K562 (cell line): ENCODE data around the gene LGALS16. TPM values are rescaled to one million over a fixed set of nuclear protein-coding genes. Genes with fewer than 3 reads are reported as not detected.

Experiments used
- ATAC-seq: fragments of 200-7000 bp; cut with Tn5 transposase; 3 replicates; pipeline ENCODE4 v1.9.1; 2020; ENCODE audit warnings: moderate library complexity
- BruUV-seq: library from RNA; stranded (reverse); fragments of 400-500 nt; replicated peaks from 2 replicates; lab custom pipeline; 2021; lab: Mats Ljungman, UMichigan
- CTCF ChIA-PET: fragments of 300-600 bp; formaldehyde crosslinking; extraction: SDS; loops from one replicate; lab custom pipeline; 2021; ENCODE audit warnings: low intra/inter-chr PET ratio; lab: Yijun Ruan, JAX
- POLR2A ChIA-PET: fragments of 300-600, 350-650 bp; sonication (Branson Sonifier 250); formaldehyde crosslinking; extraction: SDS; loops from one replicate; lab custom pipeline; 2021; ENCODE audit warnings: antibody characterized with exemption, inconsistent platforms; lab: Yijun Ruan, JAX
- DNase-seq, 4 experiments: peaks; one replicate each; pipeline versions ENCODE4 v3.0.0 to v3.0.0-alpha.2; 2011 to 2018; ENCODE audit warnings: low spot score in 3 of 4, mixed read lengths in 3 of 4; ENCODE audit errors: extremely low read depth in 1 of 4
- FAIRE-seq: peaks from 2 replicates; lab custom pipeline; 2011; peaks lifted over from hg19 to GRCh38; lab: Jason Lieb, UNC
- H2AFZ ChIP-seq: 2 replicates; pipeline ENCODE4 v1.6.0; 2011; ENCODE audit warnings: low read depth, low read length, control low read depth, inconsistent platforms
- H3K27ac ChIP-seq: fragments of 200-600 bp; 3 replicates; pipeline ENCODE4 v1.8.0; 2011; ENCODE audit warnings: low read depth, mild to moderate bottlenecking, control low read depth, inconsistent platforms, low read length, moderate library complexity, mixed read lengths; ENCODE audit errors: extremely low read depth
- H3K27me3 ChIP-seq, 2 experiments: fragments of 300-600 bp in 1 of 2; 2 replicates in 1 of 2; 3 replicates in 1 of 2; pipeline versions ENCODE4 v1.6.0 to v1.8.0; 2011; ENCODE audit warnings: inconsistent platforms in 2 of 2, low read length in 2 of 2, mild to moderate bottlenecking in 1 of 2, mixed read lengths in 1 of 2, moderate library complexity in 1 of 2; ENCODE audit not compliant: control insufficient read depth in 2 of 2, insufficient read depth in 2 of 2
- H3K36me3 ChIP-seq: fragments of 300-600 bp; 3 replicates; pipeline ENCODE4 v1.8.0; 2011; ENCODE audit warnings: mild to moderate bottlenecking, low read length, inconsistent platforms; ENCODE audit not compliant: control insufficient read depth, insufficient read depth
- H3K4me1 ChIP-seq, 2 experiments: fragments of 200-600 bp in 1 of 2; replicated peaks in 1 of 2; 2 replicates in 1 of 2; 3 replicates in 1 of 2; pipeline versions ENCODE4 v1.5.1 to v1.8.0; 2011; ENCODE audit warnings: inconsistent platforms in 2 of 2, low read length in 2 of 2, mild to moderate bottlenecking in 1 of 2, mixed read lengths in 1 of 2, moderate library complexity in 1 of 2; ENCODE audit not compliant: control insufficient read depth in 2 of 2, insufficient read depth in 2 of 2
- H3K4me2 ChIP-seq: 2 replicates; pipeline ENCODE4 v1.6.1; 2011; ENCODE audit warnings: low read length, control low read depth, inconsistent platforms, mixed read lengths; ENCODE audit not compliant: insufficient read depth
- H3K4me3 ChIP-seq: fragments of 200-600 bp; sonication (generic), shearing (Covaris generic); 2 replicates; pipeline ENCODE4 v1.5.1; 2016; ENCODE audit warnings: control low read depth, inconsistent platforms
- H3K79me2 ChIP-seq: fragments of 200-600 bp; 3 replicates; pipeline ENCODE4 v1.8.0; 2011; ENCODE audit warnings: low read length, inconsistent platforms; ENCODE audit not compliant: control insufficient read depth, insufficient read depth
- H3K9ac ChIP-seq, 2 experiments: 2 replicates each; pipeline versions ENCODE4 v1.6.0 to v1.6.1; 2011; ENCODE audit warnings: low read depth in 2 of 2, low read length in 2 of 2, control low read depth in 1 of 2, inconsistent platforms in 1 of 2, mild to moderate bottlenecking in 1 of 2, mixed read lengths in 1 of 2; ENCODE audit not compliant: insufficient read depth in 1 of 2
- H3K9me1 ChIP-seq: one replicate; pipeline ENCODE4 v1.6.0; 2011; ENCODE audit warnings: inconsistent platforms, mild to moderate bottlenecking, low read length, moderate library complexity; ENCODE audit not compliant: control insufficient read depth, insufficient read depth
- H3K9me3 ChIP-seq: replicated peaks from 2 replicates; pipeline ENCODE4 v1.5.1; 2011; ENCODE audit warnings: low read depth, low read length, inconsistent platforms; ENCODE audit not compliant: control insufficient read depth, insufficient read depth
- H4K20me1 ChIP-seq: replicated peaks from 2 replicates; pipeline ENCODE4 v1.6.1; 2011; ENCODE audit warnings: low read length, inconsistent platforms, mixed read lengths; ENCODE audit not compliant: control insufficient read depth, insufficient read depth
- ADNP ChIP-seq: fragments of 200-800 bp; sonication (Bioruptor generic); IDR thresholded peaks from 2 replicates; pipeline ENCODE4 v1.6.1; 2016; ENCODE audit warnings: missing genetic modification characterization, missing compliant biosample characterization
- CREM ChIP-seq: IDR thresholded peaks from 2 replicates; pipeline ENCODE4 v1.6.1; 2014; ENCODE audit warnings: antibody characterized with exemption, low read depth
- GATA2 ChIP-seq: sonication (generic); formaldehyde crosslinking; IDR thresholded peaks from 2 replicates; pipeline ENCODE4 v1.4.0; 2020; ENCODE audit warnings: mild to moderate bottlenecking, missing genetic modification reagents
- ZNF445 ChIP-seq: fragments of 250-450 bp; sonication (Bioruptor Pico); IDR thresholded peaks from 2 replicates; pipeline ENCODE4 v1.4.0; 2020; ENCODE audit warnings: low read depth, mild to moderate bottlenecking, moderate library complexity
- WGBS: fragments of 100-300 bp; shearing (Covaris generic); methylation state at CpG from one replicate; pipeline ENCODE4 v1.1.6; 2016; ENCODE audit warnings: low coverage, mixed read lengths; ENCODE audit not compliant: insufficient coverage; ENCODE audit errors: missing lambda C conversion rate; 5-methylcytosine and 5-hydroxymethylcytosine counted together
- in situ Hi-C: fragments of 300-500 bp; cut with MboI; formaldehyde crosslinking; loops from 4 replicates; pipeline ENCODE4 v1.15.0; 2018; ENCODE audit warnings: inconsistent platforms, mixed read lengths
- intact Hi-C: fragments of 100-400 bp; cut with micrococcal nuclease; formaldehyde crosslinking; loops from 2 replicates; pipeline ENCODE4 v1.14.2; 2022
- polyA plus RNA-seq, 8 experiments: library from polyadenylated mRNA; depleted of rRNA in 4 of 8; stranded (reverse) in 5 of 8; unstranded in 3 of 8; fragments of >200 nt; fragmentation: Nextera tagmentation in 2 of 8; fragmentation: Illumina TruSeq in 1 of 8; extraction: Ambion mirVana in 2 of 8; extraction: Trizol in 1 of 8; gene quantifications; 2 replicates each; pipeline versions ENCODE4 v1.2.1 to v1.2.3, GENCODE V29; 2011 to 2014; ENCODE audit warnings: inconsistent platforms in 1 of 8, missing spikeins in 1 of 8
- total RNA-seq, 7 experiments: library from RNA; depleted of rRNA in 6 of 7; stranded (reverse); fragments of >200 nt in 6 of 7; fragmentation: Illumina TruSeq in 2 of 7; extraction: Trizol in 2 of 7; gene quantifications; 2 replicates each; pipeline versions ENCODE4 v1.2.1 to v1.2.3, GENCODE V29; 2011 to 2021; ENCODE audit warnings: low replicate concordance in 1 of 7
- TF ChIP-seq, protein P1 (sequence below), 2 experiments: fragments of 450-650 bp; formaldehyde crosslinking in 1 of 2; IDR thresholded peaks; 2 replicates each; pipeline versions ENCODE4 v1.4.0 to v1.6.1; 2014 to 2020; ENCODE audit warnings: mild to moderate bottlenecking in 2 of 2, borderline replicate concordance in 1 of 2, low read depth in 1 of 2

LGALS16 gene
- total and polyA plus RNA-seq, 9 of the 15 experiments (the other 6 are each of a cell fraction or from before 2014, with no cell fraction given), result not detected

DNA sequence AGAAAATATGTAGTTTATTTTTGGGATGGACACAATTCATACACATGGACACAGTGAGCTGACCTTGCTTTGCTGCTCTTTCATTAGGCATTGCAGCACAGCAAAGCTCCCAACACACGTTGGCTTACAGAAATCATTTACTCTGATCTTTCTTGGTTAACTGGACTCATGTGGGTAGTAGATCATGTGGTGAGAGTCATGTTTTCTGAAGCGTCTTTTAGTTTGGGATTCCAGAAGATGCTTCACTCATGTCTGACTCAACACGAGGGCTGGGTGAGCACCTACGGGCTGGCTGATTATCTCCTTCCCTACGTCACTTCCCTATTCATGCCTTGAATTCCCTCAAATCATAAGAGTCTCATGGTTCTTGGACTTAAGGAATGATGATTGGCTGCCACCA is 12.1 kb upstream of the LGALS16 start:
- 0% methylated on average over 5 of the region's 5 CpGs for WGBS
- H3K79me2 ChIP-seq, result no peaks in the 10 kb centered on the region
- no peak overlapping the region for H3K27ac ChIP-seq
- no peak overlapping the region for H3K4me2 ChIP-seq
- no peak overlapping the region for H3K4me3 ChIP-seq
- no peaks in the 10 kb centered on the region for H3K9me1 ChIP-seq
- 0 out of 2 replicates have a peak, but pooled peaks have one; percentile 16 for TF ChIP-seq CREM
- TF ChIP-seq ADNP (tag), result no peak
- H3K9me3 ChIP-seq, result no peaks in the 10 kb centered on the region
- H3K9ac ChIP-seq, result no peak overlapping the region
- no peak for FAIRE-seq
- BruUV-seq, result no TSS peak
- H4K20me1 ChIP-seq, result no peaks in the 10 kb centered on the region
- no peak overlapping the region for H2AFZ ChIP-seq
- intact Hi-C loops, result no loop called here
- CTCF ChIA-PET, result no interaction called here
- POLR2A ChIA-PET, result interaction anchor here (0.6 kb wide), 1 partner anchor 13 kb away, joined by 3 read pairs; no protein-coding TSS in a partner anchor
- H3K27me3 ChIP-seq, result peaks cover 0 to 9% of the 10 kb centered on the region in 2 experiments; a peak in 1 of 5 replicates
- H3K4me1 ChIP-seq, result no peaks in the 10 kb centered on the region
- H3K36me3 ChIP-seq, result no peaks in the 10 kb centered on the region
- in situ Hi-C loops, result no loop called here
- no peak for ATAC-seq
- DNase-seq, result no peak

DNA sequence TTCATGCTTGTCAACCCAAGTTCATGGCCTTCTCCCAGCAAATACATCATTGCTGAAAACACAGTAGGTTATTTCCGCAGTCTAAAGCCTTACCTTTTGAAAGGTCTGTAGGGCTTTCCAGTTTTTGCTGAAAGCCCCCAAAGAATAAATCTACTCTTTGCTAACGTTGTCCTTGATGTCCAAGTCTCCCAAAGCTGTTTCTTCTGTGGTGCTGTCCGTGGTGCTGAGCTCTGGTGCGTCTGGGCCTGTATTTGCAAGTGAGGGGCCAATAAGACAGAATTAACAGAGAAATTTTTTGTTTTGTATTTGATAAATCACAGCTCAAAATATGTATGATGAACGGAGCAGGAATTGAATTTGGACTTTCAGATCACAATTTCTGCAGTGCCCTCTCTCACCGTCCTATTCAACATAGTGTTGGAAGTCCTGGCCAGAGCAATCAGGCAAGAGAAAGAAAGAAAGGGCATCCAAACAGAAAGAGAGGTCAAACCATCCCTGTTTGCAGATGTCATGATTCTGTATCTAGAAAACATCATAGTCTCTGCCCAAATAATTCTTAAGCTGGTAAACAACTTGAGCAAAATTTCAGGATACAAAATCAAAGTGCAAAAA is 9.8 kb upstream of the LGALS16 start:
- POLR2A ChIA-PET, result interaction anchor here (0.7 kb wide), 1 partner anchor 774 kb away, joined by 3 read pairs; no protein-coding TSS in a partner anchor
- FAIRE-seq, result peak; percentile 52
- H3K9me1 ChIP-seq, result no peaks in the 10 kb centered on the region
- H3K9ac ChIP-seq, result no peak overlapping the region
- H3K4me2 ChIP-seq, result no peak overlapping the region
- ATAC-seq, result no peak
- in situ Hi-C loops (no loop called here), intact Hi-C loops (no loop called here)
- no peaks in the 10 kb centered on the region for H3K27me3 ChIP-seq
- no peaks in the 10 kb centered on the region for H3K36me3 ChIP-seq
- 2% methylated on average over 6 of the region's 6 CpGs for WGBS
- peak in 3 of 4 experiments; percentile 13 to 29 (median 17) for DNase-seq
- no peaks in the 10 kb centered on the region for H3K4me1 ChIP-seq
- CTCF ChIA-PET, result no interaction called here
- no peaks in the 10 kb centered on the region for H3K79me2 ChIP-seq
- BruUV-seq, result no TSS peak
- no peak overlapping the region for H3K4me3 ChIP-seq
- H4K20me1 ChIP-seq, result no peaks in the 10 kb centered on the region
- H3K9me3 ChIP-seq, result no peaks in the 10 kb centered on the region
- H3K27ac ChIP-seq, result no peak overlapping the region
- no peak overlapping the region for H2AFZ ChIP-seq
- TF ChIP-seq, protein P1, sequence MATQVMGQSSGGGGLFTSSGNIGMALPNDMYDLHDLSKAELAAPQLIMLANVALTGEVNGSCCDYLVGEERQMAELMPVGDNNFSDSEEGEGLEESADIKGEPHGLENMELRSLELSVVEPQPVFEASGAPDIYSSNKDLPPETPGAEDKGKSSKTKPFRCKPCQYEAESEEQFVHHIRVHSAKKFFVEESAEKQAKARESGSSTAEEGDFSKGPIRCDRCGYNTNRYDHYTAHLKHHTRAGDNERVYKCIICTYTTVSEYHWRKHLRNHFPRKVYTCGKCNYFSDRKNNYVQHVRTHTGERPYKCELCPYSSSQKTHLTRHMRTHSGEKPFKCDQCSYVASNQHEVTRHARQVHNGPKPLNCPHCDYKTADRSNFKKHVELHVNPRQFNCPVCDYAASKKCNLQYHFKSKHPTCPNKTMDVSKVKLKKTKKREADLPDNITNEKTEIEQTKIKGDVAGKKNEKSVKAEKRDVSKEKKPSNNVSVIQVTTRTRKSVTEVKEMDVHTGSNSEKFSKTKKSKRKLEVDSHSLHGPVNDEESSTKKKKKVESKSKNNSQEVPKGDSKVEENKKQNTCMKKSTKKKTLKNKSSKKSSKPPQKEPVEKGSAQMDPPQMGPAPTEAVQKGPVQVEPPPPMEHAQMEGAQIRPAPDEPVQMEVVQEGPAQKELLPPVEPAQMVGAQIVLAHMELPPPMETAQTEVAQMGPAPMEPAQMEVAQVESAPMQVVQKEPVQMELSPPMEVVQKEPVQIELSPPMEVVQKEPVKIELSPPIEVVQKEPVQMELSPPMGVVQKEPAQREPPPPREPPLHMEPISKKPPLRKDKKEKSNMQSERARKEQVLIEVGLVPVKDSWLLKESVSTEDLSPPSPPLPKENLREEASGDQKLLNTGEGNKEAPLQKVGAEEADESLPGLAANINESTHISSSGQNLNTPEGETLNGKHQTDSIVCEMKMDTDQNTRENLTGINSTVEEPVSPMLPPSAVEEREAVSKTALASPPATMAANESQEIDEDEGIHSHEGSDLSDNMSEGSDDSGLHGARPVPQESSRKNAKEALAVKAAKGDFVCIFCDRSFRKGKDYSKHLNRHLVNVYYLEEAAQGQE (IDR thresholded peaks at IDR 0.05; ENCODE audit: borderline replicate concordance), result peak; percentile 97
- TF ChIP-seq, protein P1 (CRISPR knock-in tag; IDR thresholded peaks at IDR 0.05; ENCODE audit: low read depth), result peak; percentile 90
- no peak for TF ChIP-seq GATA2 (CRISPR knock-in tag)
- no peak for TF ChIP-seq ZNF445
